GM12878 (cell line): ENCODE results near the gene NDUFC2. TPM values are rescaled to one million over a fixed set of nuclear protein-coding genes. Genes with fewer than 3 reads are reported as not detected.

Source experiments
- ATAC-seq: fragments of 200-7000 bp; cut with Tn5 transposase; 3 replicates; pipeline ENCODE4 v1.9.1; 2020; ENCODE audit warnings: mild to moderate bottlenecking, moderate library complexity
- BruUV-seq: library from RNA; stranded (reverse); fragments of 400-500 nt; replicated peaks from 2 replicates; lab custom pipeline; 2021; lab: Mats Ljungman, UMichigan
- CTCF ChIA-PET: fragments of 300-600 bp; sonication (Branson Sonifier 250); formaldehyde crosslinking; extraction: SDS; loops from one replicate; lab custom pipeline; 2021; ENCODE audit warnings: inconsistent platforms; lab: Yijun Ruan, JAX
- POLR2A ChIA-PET: fragments of 350-600 bp; formaldehyde crosslinking; extraction: SDS; loops from one replicate; lab custom pipeline; 2021; ENCODE audit warnings: inconsistent platforms; lab: Charles Lee
- RAD21 ChIA-PET: fragments of 300-600 bp; sonication (Branson Sonifier 250); formaldehyde crosslinking; loops from one replicate; lab custom pipeline; 2023; ENCODE audit warnings: antibody characterized with exemption; ENCODE audit not compliant: unreplicated experiment; lab: Charles Lee
- SMC1A ChIA-PET: fragments of 300-600 bp; sonication (Branson Sonifier 250); formaldehyde crosslinking; loops from one replicate; lab custom pipeline; 2023; ENCODE audit not compliant: unreplicated experiment, uncharacterized antibody; lab: Charles Lee
- DNase-seq: peaks from one replicate; pipeline ENCODE4 v3.0.0-alpha.2; 2011; ENCODE audit warnings: low read depth, low spot score
- FAIRE-seq: peaks from 3 replicates; lab custom pipeline; 2011; peaks lifted over from hg19 to GRCh38; lab: Jason Lieb, UNC
- H2AFZ ChIP-seq: 2 replicates; pipeline ENCODE4 v1.6.0; 2011; ENCODE audit warnings: low read depth, low read length, control low read depth; ENCODE audit not compliant: control insufficient read depth
- H3K27ac ChIP-seq: 2 replicates; pipeline ENCODE4 v1.5.1; 2011; ENCODE audit warnings: control low read depth; ENCODE audit not compliant: control insufficient read depth, insufficient read depth
- H3K27me3 ChIP-seq, 2 experiments: replicated peaks in 1 of 2; 2 replicates each; pipeline versions ENCODE4 v1.6.0 to v1.6.1; 2011; ENCODE audit warnings: low read length in 1 of 2; ENCODE audit not compliant: control insufficient read depth in 2 of 2, insufficient read depth in 2 of 2
- H3K36me3 ChIP-seq, 2 experiments: 2 replicates each; pipeline ENCODE4 v1.5.1; 2011; ENCODE audit warnings: low read length in 1 of 2; ENCODE audit not compliant: control insufficient read depth in 2 of 2, insufficient read depth in 2 of 2
- H3K4me1 ChIP-seq: 2 replicates; pipeline ENCODE4 v1.6.1; 2011; ENCODE audit warnings: mild to moderate bottlenecking, low read length, moderate library complexity, mixed read lengths; ENCODE audit not compliant: control insufficient read depth, insufficient read depth
- H3K4me2 ChIP-seq: 2 replicates; pipeline ENCODE4 v1.6.0; 2011; ENCODE audit warnings: control low read depth; ENCODE audit not compliant: control insufficient read depth, insufficient read depth
- H3K4me3 ChIP-seq: fragments of 200-600 bp; sonication (generic); 2 replicates; pipeline ENCODE4 v1.5.1; 2016
- H3K79me2 ChIP-seq: 2 replicates; pipeline ENCODE4 v1.6.0; 2011; ENCODE audit warnings: low read length; ENCODE audit not compliant: control insufficient read depth, insufficient read depth
- H3K9ac ChIP-seq: 2 replicates; pipeline ENCODE4 v1.8.0; 2011; ENCODE audit warnings: low read length, control low read depth, mixed read lengths; ENCODE audit not compliant: control insufficient read depth, insufficient read depth
- H3K9me3 ChIP-seq: replicated peaks from 3 replicates; pipeline ENCODE4 v1.5.1; 2011; ENCODE audit warnings: mild to moderate bottlenecking, low read length; ENCODE audit not compliant: control insufficient read depth, insufficient read depth
- H4K20me1 ChIP-seq: 2 replicates; pipeline ENCODE4 v1.6.0; 2011; ENCODE audit not compliant: control insufficient read depth, insufficient read depth
- BHLHE40 ChIP-seq, 2 experiments: fragments of 450-650 bp in 1 of 2; IDR thresholded peaks; 2 replicates each; pipeline ENCODE4 v1.6.1; 2011 to 2017; ENCODE audit warnings: low read depth in 2 of 2, borderline replicate concordance in 1 of 2, improper control_type of control experiment in 1 of 2, low read length in 1 of 2, mild to moderate bottlenecking in 1 of 2
- CHD2 ChIP-seq: IDR thresholded peaks from 2 replicates; pipeline ENCODE4 v1.6.1; 2011; ENCODE audit warnings: low read depth, low read length, improper control_type of control experiment, borderline replicate concordance
- CREM ChIP-seq: IDR thresholded peaks from 2 replicates; pipeline ENCODE4 v1.6.1; 2014; ENCODE audit warnings: antibody characterized with exemption, low read depth
- EP300 ChIP-seq, 2 experiments: fragments of 150-350 bp in 1 of 2; IDR thresholded peaks; 2 replicates each; pipeline ENCODE4 v1.6.1; 2011 to 2012; ENCODE audit warnings: low read depth in 2 of 2, low read length in 2 of 2, borderline replicate concordance in 1 of 2, improper control_type of control experiment in 1 of 2, inconsistent platforms in 1 of 2; ENCODE audit not compliant: control insufficient read depth in 1 of 2
- EZH2 ChIP-seq: IDR thresholded peaks from 2 replicates; pipeline ENCODE4 v1.6.1; 2012; ENCODE audit warnings: low read depth, mild to moderate bottlenecking, control low read depth, inconsistent platforms, low read length, borderline replicate concordance; ENCODE audit not compliant: control insufficient read depth
- MEF2A ChIP-seq: IDR thresholded peaks from 2 replicates; pipeline ENCODE4 v1.6.1; 2011; ENCODE audit warnings: low read depth, mild to moderate bottlenecking, low read length, moderate library complexity; ENCODE audit not compliant: insufficient read depth
- MTA3 ChIP-seq: IDR thresholded peaks from 2 replicates; pipeline ENCODE4 v1.6.1; 2012; ENCODE audit warnings: low read length, inconsistent platforms, borderline replicate concordance
- MXI1 ChIP-seq: fragments of 150-350 bp; IDR thresholded peaks from 2 replicates; pipeline ENCODE4 v1.6.1; 2011; ENCODE audit warnings: low read depth, mild to moderate bottlenecking, inconsistent platforms, low read length, improper control_type of control experiment
- SREBF2 ChIP-seq: IDR thresholded peaks from 2 replicates; pipeline ENCODE4 v1.6.1; 2012; ENCODE audit warnings: mild to moderate bottlenecking, low read length
- SUPT20H ChIP-seq: IDR thresholded peaks from 2 replicates; pipeline ENCODE4 v1.6.1; 2011; ENCODE audit warnings: low read depth, mild to moderate bottlenecking, low read length, moderate library complexity, borderline replicate concordance; ENCODE audit not compliant: control insufficient read depth
- YBX1 ChIP-seq: fragments of 450-650 bp; IDR thresholded peaks from 2 replicates; pipeline ENCODE4 v1.6.1; 2016; ENCODE audit warnings: antibody characterized with exemption
- WGBS: methylation state at CpG from one replicate; pipeline ENCODE4 v1.1.6; 2016; ENCODE audit warnings: low lambda C conversion rate; ENCODE audit not compliant: insufficient replicate concordance, insufficient coverage; ENCODE audit errors: missing lambda C conversion rate; 5-methylcytosine and 5-hydroxymethylcytosine counted together
- in situ Hi-C: fragments of 300-500 bp; cut with MboI; formaldehyde crosslinking; loops from 9 replicates; pipeline ENCODE4 v1.14.3; 2018; ENCODE audit warnings: mixed read lengths
- intact Hi-C: fragments of 100-400 bp; cut with micrococcal nuclease; formaldehyde crosslinking; loops from one replicate; pipeline ENCODE4 v1.14.2; 2022; ENCODE audit not compliant: unreplicated experiment
- polyA plus RNA-seq, 11 experiments: library from polyadenylated mRNA; depleted of rRNA in 4 of 11; unstranded in 6 of 11; stranded (reverse) in 5 of 11; fragments of >200 nt; fragmentation: Nextera tagmentation in 4 of 11; fragmentation: Illumina TruSeq in 1 of 11; extraction: Ambion mirVana in 4 of 11; extraction: Trizol in 1 of 11; gene quantifications; 1 replicate in 1 of 11; 2 replicates in 10 of 11; pipeline versions ENCODE4 v1.2.1 to v1.2.3, GENCODE V29; 2011 to 2016; ENCODE audit warnings: inconsistent platforms in 2 of 11, missing spikeins in 2 of 11, low read depth in 1 of 11
- total RNA-seq, 4 experiments: library from RNA; depleted of rRNA in 3 of 4; stranded (reverse); fragments of >200 nt in 3 of 4; fragmentation: Illumina TruSeq in 1 of 4; extraction: Trizol in 1 of 4; gene quantifications; 2 replicates each; pipeline versions ENCODE4 v1.2.1 to v1.2.3, GENCODE V29; 2013 to 2021
- TF ChIP-seq, protein P1 (sequence below): IDR thresholded peaks from 2 replicates; pipeline ENCODE4 v1.6.1; 2012; ENCODE audit warnings: low read depth, low read length, improper control_type of control experiment

Gene NDUFC2
- total and polyA plus RNA-seq, 10 of the 15 experiments (the other 5 are each of a cell fraction or from before 2014, with no cell fraction given): 103 to 529 (median 192) TPM

DNA sequence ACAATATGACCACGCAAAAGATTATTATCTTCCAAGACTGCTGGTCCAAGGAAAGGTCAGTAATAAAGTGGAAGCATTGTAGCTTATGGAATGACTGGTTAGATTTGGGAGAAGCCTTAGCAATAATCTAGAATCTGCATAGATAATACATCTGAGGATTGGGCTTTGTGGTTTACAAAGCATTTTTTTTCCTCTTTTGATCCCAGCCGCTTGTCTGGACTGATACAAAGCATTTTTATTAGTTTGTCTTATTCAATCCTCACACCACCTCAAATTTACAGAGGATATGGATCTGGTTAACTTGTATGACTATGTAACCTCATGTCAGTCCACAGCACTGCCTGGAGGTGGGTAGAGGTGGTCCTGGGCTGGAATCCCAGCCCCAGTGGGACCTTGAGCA is 17.0 kb downstream of the NDUFC2 start:
- RAD21 ChIA-PET: no interaction called here
- WGBS: 92% methylated on average over 2 of the region's 2 CpGs
- H3K9ac ChIP-seq: no peak overlapping the region
- H3K4me3 ChIP-seq: no peak overlapping the region
- TF ChIP-seq EP300 (IDR thresholded peaks at IDR 0.05; ENCODE audit: borderline replicate concordance in 1 of 2, control insufficient read depth in 1 of 2, low read depth in 2 of 2, low read length in 2 of 2): no peak
- no peak for TF ChIP-seq CREM
- no peak for TF ChIP-seq CHD2
- no peaks in the 10 kb centered on the region for H3K4me1 ChIP-seq
- H3K27ac ChIP-seq: no peak overlapping the region
- POLR2A ChIA-PET: no interaction called here
- H3K27me3 ChIP-seq: no peaks in the 10 kb centered on the region
- SMC1A ChIA-PET: no interaction called here
- DNase-seq: no peak
- H3K4me2 ChIP-seq: no peak overlapping the region
- no peaks in the 10 kb centered on the region for H3K9me3 ChIP-seq
- ATAC-seq: no peak
- no peaks in the 10 kb centered on the region for H4K20me1 ChIP-seq
- in situ Hi-C loops (no loop called here), intact Hi-C loops (no loop called here)
- H3K79me2 ChIP-seq: no peaks in the 10 kb centered on the region
- no peak for FAIRE-seq
- no peaks in the 10 kb centered on the region; a peak in 1 of 4 replicates for H3K36me3 ChIP-seq
- CTCF ChIA-PET: interaction anchor here (1.0 kb wide), 1 partner anchor 17 kb away, joined by 5 read pairs; no protein-coding TSS in a partner anchor
- H2AFZ ChIP-seq: no peak overlapping the region
- BruUV-seq: no TSS peak

- Histone ChIP-seq H3K9me3 (no peaks in the 10 kb centered on the region), H3K27ac (no peak overlapping the region), H3K9ac (no peak overlapping the region), H3K4me2 (no peak overlapping the region), H2AFZ (no peak overlapping the region), H3K27me3 (no peaks in the 10 kb centered on the region), H3K36me3 (no peaks in the 10 kb centered on the region), H4K20me1 (no peaks in the 10 kb centered on the region), H3K4me3 (no peak overlapping the region), H3K79me2 (no peaks in the 10 kb centered on the region), H3K4me1 (no peaks in the 10 kb centered on the region)
- FAIRE-seq (no peak), DNase-seq (no peak), ATAC-seq (no peak)
- 73% methylated on average over 4 of the region's 4 CpGs for WGBS
- POLR2A ChIA-PET: no interaction called here
- intact Hi-C loops: no loop called here
- SMC1A ChIA-PET: no interaction called here
- BruUV-seq: no TSS peak
- CTCF ChIA-PET: interaction anchor here (1.0 kb wide), 1 partner anchor 16 kb away, joined by 5 read pairs; no protein-coding TSS in a partner anchor
- no peak for TF ChIP-seq YBX1
- TF ChIP-seq SUPT20H: no peak
- TF ChIP-seq BHLHE40 (IDR thresholded peaks at IDR 0.05; ENCODE audit: borderline replicate concordance in 1 of 2, low read depth in 2 of 2, low read length in 1 of 2): no peak
- no peak for TF ChIP-seq SREBF2
- TF ChIP-seq, protein P1, sequence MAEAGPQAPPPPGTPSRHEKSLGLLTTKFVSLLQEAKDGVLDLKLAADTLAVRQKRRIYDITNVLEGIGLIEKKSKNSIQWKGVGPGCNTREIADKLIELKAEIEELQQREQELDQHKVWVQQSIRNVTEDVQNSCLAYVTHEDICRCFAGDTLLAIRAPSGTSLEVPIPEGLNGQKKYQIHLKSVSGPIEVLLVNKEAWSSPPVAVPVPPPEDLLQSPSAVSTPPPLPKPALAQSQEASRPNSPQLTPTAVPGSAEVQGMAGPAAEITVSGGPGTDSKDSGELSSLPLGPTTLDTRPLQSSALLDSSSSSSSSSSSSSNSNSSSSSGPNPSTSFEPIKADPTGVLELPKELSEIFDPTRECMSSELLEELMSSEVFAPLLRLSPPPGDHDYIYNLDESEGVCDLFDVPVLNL: no peak
- TF ChIP-seq EZH2: no peak
- no peak for TF ChIP-seq MEF2A
- TF ChIP-seq MXI1: no peak
- no peak for TF ChIP-seq MTA3
- RAD21 ChIA-PET: no interaction called here
- in situ Hi-C loops: no loop called here
Measured at GRCh38 chr11:78061921-78062311, 17.7 kb downstream of the NDUFC2 start.
